ENCODE data around the gene RABGEF1. TPM values are rescaled to one million over a fixed set of nuclear protein-coding genes. Genes with fewer than 3 reads are reported as not detected.
"Not testable (repeated sequence)": the region's sequence is repeated elsewhere in the genome, so short reads cannot be mapped to it uniquely, and the experiment has no call there.

Gene RABGEF1
- total RNA-seq, 1 donor from 2014 or later: 17.6 TPM

DNA sequence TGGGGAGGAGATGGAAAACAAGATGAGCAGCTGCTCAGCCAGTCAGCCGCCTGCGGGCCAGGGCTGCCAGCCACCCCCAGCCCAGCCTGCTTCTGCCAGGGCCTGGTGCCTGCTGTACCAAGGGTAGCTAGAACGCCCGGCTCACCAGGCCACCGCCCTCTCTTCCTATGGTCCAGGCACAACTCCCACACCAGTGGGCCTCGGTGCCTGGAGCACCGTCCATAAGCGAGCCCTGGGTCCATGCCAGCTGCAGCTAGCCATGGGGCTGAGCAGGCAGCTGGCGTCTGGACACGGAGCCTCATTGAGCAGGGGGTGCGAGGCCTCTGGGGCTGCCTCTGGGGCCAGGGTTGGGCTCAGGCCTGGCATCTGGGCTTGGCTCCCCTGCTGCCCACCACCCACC is 8.5 kb upstream of the RABGEF1 start:
- intact Hi-C loops (cut with micrococcal nuclease): no loop called here
- DNase-seq: no peak
- ATAC-seq: no peak

DNA sequence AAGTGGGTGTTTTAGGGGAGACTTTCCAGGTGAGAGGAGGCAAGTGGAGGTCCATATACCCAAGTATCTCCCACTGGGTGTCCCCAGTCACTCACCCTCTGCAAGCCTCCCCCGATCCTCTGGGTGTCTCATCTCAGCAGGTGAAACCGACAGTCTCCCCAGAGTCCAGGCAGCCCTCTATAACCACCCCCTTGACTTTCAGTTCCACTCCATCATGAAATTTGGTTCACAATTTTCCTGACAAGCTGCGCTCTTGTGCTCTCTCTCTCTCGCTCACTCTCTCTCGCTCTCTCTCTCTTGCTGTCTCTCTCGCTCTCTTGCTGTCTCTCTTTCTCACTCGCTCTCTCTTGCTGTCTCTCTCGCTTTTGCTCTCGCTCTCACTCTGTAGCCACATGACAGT is 8.1 kb upstream of the RABGEF1 start:
- DNase-seq (no peak), ATAC-seq (no peak)
- intact Hi-C loops (cut with micrococcal nuclease): no loop called here

DNA sequence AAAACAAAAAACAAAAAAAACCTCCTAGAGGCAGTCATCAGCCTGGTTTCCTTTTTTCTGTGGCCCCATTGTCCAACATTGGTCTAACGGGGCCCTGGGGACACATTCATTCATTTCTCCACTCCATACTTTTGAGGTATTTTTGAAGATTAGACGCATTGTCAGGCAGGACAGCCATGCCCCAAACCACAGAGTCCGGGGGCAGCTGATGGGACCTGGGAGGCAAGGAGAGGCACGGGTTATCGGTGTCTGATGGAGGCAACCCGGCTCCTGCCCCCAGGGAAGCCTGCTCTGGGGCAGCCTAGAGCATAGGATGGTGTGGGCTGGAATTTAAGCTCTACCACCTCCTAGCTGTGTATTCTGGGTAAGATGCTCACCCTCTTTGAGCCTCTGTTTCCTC is 6.5 kb upstream of the RABGEF1 start:
- intact Hi-C loops (cut with micrococcal nuclease): no loop called here
- DNase-seq (no peak), ATAC-seq (no peak)

DNA sequence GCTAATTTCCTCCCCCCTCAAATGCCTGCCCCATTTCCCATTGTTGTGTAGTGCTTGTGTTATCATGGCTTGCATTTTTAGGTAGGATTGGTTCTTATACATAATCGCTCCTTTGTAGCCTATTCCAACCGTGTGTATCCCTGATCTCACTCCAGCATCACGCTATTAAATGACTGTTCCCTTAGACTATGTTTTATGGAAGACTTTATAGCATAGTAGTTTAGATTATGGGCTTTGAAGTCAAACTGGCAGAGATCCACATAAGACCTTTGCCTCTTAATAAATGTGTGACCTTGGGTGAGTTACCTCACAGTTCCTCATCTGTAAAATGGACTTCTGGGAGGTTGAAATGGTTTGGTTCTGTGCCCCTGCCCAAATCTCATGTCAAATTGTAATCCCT is 5.4 kb upstream of the RABGEF1 start:
- ATAC-seq: no peak
- no peak for DNase-seq
- intact Hi-C loops (cut with micrococcal nuclease): no loop called here

DNA sequence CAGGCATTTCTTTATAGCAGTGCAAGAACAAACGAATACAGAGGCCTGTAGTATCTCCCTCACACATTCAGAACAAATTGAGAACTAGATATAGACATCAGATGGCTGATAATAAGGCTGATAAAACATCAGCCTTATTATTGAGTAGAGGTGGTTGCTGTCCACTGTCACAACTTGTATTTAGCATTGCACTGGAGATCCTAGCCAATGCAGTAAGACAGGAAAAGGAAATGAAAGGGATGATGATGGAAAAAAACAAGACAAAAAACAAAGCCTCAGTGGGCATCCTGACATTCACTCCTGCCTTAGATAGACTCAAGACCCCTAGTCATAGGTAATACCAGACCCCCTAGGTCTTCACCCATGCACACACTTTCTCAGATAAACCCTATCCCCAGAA is 4.7 kb upstream of the RABGEF1 start:
- no peak for ATAC-seq
- intact Hi-C loops (cut with micrococcal nuclease): no loop called here
- no peak for DNase-seq

DNA sequence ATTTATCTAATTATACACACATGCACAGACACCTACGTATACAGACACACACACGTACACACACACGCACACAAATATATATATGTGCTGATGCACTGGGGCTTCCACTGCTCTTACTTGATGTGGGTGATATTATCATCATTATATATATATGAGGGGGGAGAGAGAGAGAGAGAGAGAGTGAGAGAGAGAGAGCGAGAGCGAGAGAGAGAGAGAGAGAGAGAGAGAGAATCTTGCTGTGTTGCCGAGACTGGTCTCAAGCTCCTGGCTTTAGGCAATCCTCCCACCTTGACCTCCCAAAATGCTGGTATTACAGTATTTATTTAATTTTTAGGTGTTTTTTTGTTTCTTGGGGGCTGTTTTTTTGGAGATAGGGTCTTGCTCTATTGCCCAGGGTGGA is 3.6 kb upstream of the RABGEF1 start:
- no peak for DNase-seq
- intact Hi-C loops (cut with micrococcal nuclease): no loop called here
- ATAC-seq: no peak

DNA sequence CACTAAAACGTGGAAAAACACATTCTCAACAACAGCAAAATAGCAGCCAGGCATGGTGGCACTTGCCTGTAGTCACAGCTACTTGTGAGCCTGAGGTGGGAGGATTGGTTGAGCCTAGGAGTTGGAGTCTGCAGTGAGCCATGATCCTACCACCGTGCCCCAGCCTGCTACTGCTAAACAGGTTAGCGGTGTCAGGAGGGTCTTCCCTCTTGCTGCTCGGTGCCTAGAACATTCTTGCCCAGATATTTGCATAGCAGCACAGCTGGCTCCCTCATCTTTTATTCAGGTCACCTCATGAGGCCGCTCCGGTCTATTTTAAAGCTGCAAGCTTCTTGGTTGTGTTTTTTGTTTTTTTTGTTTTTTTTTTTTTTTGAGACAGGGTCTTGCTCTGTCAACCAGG is 2.9 kb upstream of the RABGEF1 start:
- ATAC-seq (no peak), DNase-seq (no peak)
- intact Hi-C loops (cut with micrococcal nuclease): no loop called here

DNA sequence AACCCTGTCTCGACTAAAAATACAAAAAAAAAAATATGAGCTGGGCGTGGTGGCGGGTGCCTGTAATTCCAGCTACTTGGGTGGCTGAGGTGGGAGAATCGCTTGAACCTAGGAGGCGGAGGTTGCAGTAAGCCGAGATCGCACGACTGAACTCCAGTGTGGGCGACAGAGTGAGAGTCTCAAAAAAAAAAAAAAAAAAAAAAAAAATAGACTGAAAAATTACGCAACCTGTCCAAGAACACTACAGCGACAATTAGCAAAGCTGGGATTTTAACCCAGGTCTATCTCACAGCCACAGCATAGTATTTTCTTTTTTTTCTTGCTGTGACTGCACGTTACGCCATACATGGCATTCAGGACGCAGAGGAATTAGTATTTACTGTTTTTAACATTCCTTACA is 1.1 kb upstream of the RABGEF1 start:
- intact Hi-C loops (cut with micrococcal nuclease): no loop called here
- DNase-seq (no peak), ATAC-seq (no peak)

DNA sequence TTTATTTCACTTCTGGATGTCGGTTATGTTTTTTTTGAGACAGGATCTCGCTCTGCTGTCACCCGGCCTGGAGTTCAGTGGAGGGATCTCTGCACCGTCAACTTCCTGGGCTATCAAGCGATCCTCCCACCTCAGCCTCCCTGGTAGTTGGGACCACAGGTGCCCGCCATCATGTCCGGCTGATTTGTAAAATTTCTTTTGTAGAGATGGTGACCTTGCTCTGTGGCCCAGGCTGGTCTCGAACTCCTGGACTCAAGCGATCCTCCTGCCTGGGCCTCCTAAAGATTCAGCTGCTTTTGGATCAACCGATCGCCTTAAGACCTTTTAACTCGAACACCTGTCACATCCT is 606 bp upstream of the RABGEF1 start:
- ATAC-seq (no peak), DNase-seq (no peak)
- intact Hi-C loops (cut with micrococcal nuclease): no loop called here

DNA sequence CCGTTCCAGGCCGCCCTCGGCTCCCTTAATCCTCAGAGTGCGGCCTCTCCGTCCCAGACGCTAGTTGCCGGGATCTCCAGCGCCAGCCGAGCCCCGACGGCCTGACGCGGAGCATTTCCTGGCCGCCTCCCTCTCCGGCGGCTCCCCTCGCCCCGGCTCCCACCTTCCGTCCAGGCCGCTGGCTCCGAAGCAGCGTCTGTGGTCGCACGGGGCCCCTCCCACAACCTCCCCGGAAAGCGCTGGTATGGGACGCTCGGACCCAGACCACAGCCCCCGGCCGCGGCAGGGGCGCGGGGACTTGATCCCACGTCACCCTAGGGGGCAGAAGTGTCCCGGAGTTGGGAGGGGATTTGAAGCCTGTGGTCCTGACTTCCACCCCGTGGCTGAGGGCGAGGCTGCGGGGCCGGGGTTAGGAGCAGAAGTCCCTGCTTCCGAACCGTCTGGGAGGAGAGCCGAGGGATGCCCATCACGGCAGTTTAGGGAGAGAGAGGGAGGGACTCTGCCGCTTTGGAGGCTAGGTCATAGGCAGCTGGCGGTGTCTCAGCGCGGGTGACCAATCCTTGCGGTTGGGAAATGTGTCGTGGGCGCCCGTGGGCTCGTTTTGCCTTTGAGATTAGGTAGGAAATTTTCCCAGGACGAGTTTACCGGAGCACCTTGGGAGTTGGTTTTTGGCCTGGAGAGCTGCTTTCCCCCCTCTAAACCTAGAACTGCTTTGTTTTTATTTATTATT is 612 bp downstream of the RABGEF1 start:
- ATAC-seq: peak; percentile 66
- peak; percentile 65 for DNase-seq
- intact Hi-C loops (cut with micrococcal nuclease): not testable (repeated sequence)

DNA sequence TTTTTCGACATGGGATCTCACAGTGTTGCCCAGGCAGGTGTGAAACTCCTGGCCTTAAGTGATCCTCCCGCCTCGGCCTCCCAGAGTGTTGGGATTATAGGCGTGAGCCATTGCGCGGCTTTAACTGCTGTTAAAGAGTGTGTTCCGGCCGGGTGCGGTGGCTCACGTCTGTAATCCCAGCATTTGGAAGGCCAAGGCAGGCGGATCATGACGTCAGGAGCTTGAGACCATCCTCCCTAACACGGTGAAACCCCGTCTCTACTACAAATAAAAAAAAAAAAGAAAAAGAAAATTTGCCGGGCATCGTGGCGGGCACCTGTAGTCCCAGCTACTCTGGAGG is 1.1 kb downstream of the RABGEF1 start:
- DNase-seq (no peak), ATAC-seq (no peak)
- intact Hi-C loops (cut with micrococcal nuclease): no loop called here

DNA sequence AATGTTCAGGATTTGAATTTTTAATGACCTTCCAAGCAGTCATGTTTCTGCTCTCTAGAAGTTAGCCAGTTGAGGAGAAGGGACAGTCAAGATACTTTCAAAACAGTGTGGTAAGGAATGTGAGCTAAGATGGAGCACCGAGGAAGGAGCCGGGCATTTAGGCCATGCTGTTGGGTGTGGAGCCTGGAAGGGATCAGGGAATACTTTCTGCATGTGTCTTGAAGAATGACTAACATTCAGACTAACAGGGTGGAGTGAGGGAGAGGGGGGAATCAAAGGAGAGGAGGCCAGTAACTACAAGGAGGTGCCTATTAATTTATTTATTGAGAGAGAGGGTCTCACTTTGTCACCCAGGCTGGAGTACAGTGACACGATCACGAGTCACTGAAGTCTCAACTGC is 1.8 kb downstream of the RABGEF1 start:
- intact Hi-C loops (cut with micrococcal nuclease); ATAC-seq; DNase-seq: not testable (repeated sequence)

DNA sequence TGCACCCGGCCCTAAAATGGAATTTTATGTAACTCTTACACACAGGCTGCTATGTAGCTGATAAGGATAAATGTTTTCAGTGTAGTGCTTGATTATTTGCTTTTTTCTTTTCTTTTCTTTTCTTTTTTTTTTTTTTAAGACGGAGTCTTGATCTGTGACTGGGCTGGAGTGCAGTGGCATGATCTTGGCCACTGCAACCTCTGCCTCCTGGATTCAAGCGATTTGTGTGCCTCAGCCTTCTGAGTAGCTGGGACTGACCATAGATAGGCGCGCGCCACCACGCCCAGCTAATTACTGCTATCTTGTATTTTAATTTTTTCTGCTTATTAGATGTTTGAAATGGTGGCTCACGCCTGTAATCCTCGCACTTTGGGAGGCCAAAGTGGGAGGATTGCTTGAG is 3.4 kb downstream of the RABGEF1 start:
- ATAC-seq (no peak), DNase-seq (no peak)
- intact Hi-C loops (cut with micrococcal nuclease): no loop called here

DNA sequence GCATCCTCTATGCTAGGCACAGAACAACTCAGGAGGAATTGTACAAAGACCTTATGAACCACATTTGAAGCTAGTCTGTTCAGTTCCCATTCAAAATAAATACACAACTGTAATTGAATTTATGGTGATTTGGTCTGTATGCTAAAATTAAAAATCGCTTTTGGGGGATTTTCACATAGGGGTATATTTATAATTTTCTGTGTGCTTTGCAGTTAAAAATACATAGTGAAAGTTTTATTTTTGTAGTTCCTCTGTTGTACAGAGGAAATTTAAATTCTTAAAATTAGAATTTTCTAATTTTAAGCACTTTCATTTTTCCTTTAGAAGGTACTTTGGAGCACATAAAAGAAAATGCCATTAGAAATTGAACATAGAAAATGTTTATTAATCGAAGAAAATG is 6.9 kb downstream of the RABGEF1 start:
- DNase-seq: no peak
- no peak for ATAC-seq
- intact Hi-C loops (cut with micrococcal nuclease): no loop called here

DNA sequence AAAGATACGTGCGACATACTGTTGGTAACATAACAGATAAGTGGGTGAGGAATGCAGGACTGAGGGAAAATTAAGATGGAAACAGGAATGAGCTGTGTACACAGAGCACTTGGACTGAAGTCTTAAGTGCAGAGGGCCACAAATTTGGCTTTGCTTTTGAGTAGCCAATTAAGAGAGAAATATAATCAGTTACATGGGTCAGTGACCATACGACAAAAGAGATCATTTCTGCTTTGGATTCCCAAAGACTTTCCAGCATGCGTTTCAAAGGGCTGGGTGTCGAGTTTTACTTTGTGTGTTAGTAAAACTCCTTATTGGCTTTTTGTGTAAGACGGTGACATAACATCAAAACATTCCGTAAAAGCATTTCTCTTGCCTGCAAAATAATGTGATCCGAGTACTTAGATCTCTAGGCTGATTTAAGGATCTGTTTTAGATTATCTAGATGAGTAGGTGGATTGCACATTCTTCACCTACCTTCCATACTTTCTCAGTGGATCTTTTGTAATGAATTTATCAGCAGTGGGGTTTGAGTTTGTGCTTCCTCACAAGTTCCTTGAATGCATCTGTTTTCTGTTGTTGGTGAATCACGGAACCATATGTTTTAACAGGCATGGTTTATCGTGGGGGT is 7.5 kb downstream of the RABGEF1 start:
- no peak for DNase-seq
- intact Hi-C loops (cut with micrococcal nuclease): no loop called here
- peak; percentile 16 for ATAC-seq

DNA sequence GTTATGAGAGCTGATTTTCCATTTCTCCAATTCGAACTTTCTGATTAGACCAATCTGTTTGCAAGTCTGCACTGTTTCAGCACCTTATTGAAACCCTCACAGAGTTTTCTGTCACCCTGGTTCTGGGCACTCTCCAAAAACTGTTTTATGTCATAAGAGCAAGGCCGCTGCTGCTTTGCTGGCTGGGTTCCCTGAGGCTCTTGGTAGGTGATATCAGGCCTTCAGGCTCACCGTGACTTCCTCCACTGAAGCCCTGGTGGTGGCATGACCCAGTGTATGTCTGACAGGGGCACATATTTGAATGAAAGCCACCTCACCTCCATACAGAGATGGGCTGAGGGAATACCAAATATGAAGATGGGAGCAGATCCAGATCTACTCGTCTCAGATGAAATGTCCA is 8.3 kb downstream of the RABGEF1 start:
- intact Hi-C loops (cut with micrococcal nuclease): no loop called here
- ATAC-seq (peak; percentile 96), DNase-seq (peak; percentile 82)

DNA sequence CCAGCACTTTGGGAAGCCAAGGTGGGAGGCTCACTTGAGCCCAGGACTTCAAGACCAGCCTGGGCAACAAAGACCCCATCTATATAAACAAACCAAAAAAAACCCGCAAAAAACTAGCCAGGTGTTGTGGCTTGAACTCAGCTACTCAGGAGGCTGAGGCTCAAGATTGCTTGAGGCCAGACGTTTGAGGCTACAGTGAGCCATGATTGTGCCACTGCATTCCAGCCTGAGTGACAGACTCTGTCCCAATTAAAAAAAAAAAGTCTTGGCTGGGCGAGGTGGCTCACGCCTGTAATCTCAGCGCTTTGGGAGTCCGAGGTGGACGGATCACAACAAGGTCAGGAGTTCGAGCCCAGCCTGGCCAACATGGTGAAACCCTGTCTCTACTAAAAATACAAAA is 11.4 kb downstream of the RABGEF1 start:
- ATAC-seq (no peak), DNase-seq (no peak)
- intact Hi-C loops (cut with micrococcal nuclease): no loop called here

DNA sequence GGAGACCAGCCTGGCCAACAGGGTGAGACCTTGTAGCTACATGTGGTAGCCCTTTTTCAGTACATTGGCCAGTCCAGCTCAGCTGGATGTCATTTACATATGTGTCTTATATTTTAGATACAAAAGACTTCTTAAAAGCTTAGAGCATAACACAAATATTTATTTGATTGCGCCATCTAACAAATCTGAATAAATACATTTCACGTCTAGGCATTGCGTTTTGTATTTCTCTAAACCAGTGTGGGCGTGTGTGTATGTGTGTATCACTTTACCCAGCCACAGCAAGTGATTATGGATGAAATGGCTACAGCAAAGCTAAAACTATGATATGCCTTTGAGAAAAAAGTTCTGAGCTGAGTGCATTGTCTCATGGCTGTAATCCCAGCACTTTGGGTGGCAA is 14.0 kb downstream of the RABGEF1 start:
- intact Hi-C loops (cut with micrococcal nuclease): no loop called here
- ATAC-seq (no peak), DNase-seq (no peak)

DNA sequence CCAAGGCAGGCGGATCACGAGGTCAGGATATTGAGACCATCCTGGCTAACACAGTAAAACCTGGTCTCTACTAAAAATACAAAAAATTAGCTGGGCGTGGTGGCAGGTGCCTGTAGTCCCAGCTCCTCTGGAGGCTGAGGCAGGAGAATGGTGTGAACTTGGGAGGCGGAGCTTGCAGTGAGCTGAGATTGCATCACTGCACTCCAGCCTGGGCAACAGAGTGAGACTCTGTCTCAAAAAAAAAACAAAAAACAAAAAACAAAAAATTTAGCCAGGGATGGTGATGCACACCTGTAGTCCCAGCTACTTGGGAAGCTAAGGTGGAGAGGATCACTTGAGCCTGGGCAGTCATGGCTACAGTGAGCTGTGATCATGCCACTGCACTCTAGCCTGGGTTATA is 14.5 kb downstream of the RABGEF1 start:
- ATAC-seq; intact Hi-C loops (cut with micrococcal nuclease); DNase-seq: not testable (repeated sequence)

DNA sequence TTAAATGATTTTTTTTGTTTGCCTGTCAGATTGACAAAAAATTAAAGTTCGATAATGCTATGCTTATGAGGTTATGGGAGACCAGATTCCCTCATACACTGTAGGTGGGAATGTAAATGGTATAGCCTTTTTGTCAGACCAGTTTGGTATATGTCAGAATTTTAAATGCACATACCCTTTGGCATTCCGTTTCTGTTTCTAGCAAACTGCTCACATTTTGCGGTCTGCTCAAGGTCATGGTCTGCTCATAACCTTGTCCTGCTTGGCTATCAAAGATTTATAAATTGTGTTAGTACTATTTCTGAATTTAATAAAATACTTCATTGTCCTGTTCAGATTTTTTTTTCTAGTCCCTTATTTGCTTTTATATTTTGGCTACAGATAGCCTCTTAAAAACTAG is 15.7 kb downstream of the RABGEF1 start:
- ATAC-seq; intact Hi-C loops (cut with micrococcal nuclease); DNase-seq: not testable (repeated sequence)

DNA sequence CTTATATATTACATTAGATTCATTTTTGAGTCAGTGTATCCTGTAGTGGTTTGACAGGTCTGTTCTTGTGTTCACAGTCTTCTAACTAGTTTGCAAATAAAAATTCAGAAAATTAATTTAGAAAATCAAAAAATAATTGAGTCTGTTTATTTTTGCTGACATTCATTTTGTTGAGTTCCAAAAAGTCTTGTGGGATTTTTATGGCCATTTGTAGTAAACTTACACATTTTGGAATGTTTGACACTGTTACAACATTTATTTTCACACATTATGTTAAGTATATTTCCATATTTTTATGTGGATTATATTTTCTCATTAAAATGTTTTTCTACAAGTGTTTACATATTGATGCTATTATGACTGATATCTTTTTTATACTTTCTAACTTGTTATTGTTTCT is 16.4 kb downstream of the RABGEF1 start:
- intact Hi-C loops (cut with micrococcal nuclease): no loop called here
- DNase-seq: no peak
- ATAC-seq: no peak

All from left ventricle myocardium superior (tissue), 1 donor.